ENCODE results near the gene HHIPL1.

DNA sequence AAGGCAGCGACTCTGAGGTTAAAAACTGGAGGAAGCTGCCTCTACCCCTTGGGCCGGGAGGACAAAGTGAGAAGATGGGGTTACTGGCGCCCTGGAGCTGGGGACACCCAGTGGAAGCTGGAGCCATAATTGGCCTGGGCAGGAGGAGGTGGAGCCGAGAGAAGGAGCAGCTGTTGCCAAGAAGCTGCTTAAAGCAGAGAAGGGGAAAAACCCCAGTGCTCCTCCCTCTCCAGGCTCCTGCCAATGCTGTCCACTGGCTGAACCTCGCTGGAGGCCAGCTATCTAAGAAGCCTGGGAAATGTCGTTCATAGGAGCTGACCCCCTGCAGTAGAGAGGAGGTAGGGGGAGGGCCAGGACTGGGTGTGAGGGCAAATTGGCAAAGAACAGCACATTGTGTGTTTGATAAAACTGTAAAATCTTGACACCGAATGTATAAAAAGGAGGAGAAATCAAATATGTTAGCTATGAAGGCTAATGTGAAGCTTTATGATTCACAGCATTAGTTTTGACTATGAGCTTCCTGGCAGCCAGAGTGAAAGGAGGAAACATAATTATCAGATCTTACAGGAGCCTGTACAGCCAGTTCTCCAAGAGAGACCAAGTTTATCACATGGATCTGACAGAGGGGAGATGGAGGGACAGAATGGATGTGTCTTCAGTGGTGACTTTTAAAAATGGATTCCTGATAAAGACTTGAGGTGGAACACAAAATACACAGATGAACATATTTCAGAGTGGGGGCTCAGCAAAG, 9.5 kb downstream of the HHIPL1 start:
- no peak for TF ChIP-seq POLR2A (IDR thresholded peaks at IDR 0.05; ENCODE audit: low read length)
- TF ChIP-seq GATA1 (IDR thresholded peaks at IDR 0.05; ENCODE audit: low read depth, low read length) = no peak

Measured in erythroblast (primary cell).